Neural progenitor cell (in vitro differentiated cells): ENCODE measurements around the gene RCL1. TPM values are rescaled to one million over a fixed set of nuclear protein-coding genes. Genes with fewer than 3 reads are reported as not detected.

ENCODE experiments used
- DNase-seq: peaks from one replicate; pipeline ENCODE4 v3.0.0-alpha.2; 2016; ENCODE audit warnings: low spot score
- H2AFZ ChIP-seq: fragments of 200-600 bp; sonication (generic); replicated peaks from 2 replicates; pipeline ENCODE4 v1.6.1; 2016; ENCODE audit warnings: antibody characterized with exemption
- H3F3A ChIP-seq: fragments of 200-600 bp; sonication (generic); 2 replicates; pipeline ENCODE4 v1.6.1; 2016; ENCODE audit warnings: antibody characterized with exemption, low read depth
- H3K27ac ChIP-seq: fragments of 200-600 bp; sonication (generic); 2 replicates; pipeline ENCODE4 v1.5.1; 2016; ENCODE audit warnings: mild to moderate bottlenecking
- H3K27me3 ChIP-seq: fragments of 200-600 bp; sonication (generic); 2 replicates; pipeline ENCODE4 v1.6.1; 2016; ENCODE audit warnings: mild to moderate bottlenecking, moderate library complexity
- H3K36me3 ChIP-seq: fragments of 200-600 bp; sonication (generic); 2 replicates; pipeline ENCODE4 v1.5.1; 2016
- H3K4me1 ChIP-seq: fragments of 200-600 bp; sonication (generic); 2 replicates; pipeline ENCODE4 v1.6.1; 2016; ENCODE audit warnings: mixed run types
- H3K4me2 ChIP-seq: fragments of 200-600 bp; sonication (generic); 2 replicates; pipeline ENCODE4 v1.6.1; 2016
- H3K4me3 ChIP-seq: fragments of 200-600 bp; sonication (generic); 2 replicates; pipeline ENCODE4 v1.5.1; 2016
- H3K79me2 ChIP-seq: fragments of 200-600 bp; sonication (generic); 2 replicates; pipeline ENCODE4 v1.6.1; 2016; ENCODE audit warnings: low read depth
- H3K9ac ChIP-seq: fragments of 200-600 bp; sonication (generic); 2 replicates; pipeline ENCODE4 v1.6.1; 2016
- H3K9me3 ChIP-seq: fragments of 200-600 bp; sonication (generic); 2 replicates; pipeline ENCODE4 v1.5.1; 2016; ENCODE audit warnings: low read depth
- H4K20me1 ChIP-seq: fragments of 200-600 bp; sonication (generic); 2 replicates; pipeline ENCODE4 v1.6.1; 2016; ENCODE audit warnings: low read depth
- H3K27ac Mint-ChIP-seq: 3 replicates; pipeline ENCODE4 v1.8.0; 2021; ENCODE audit warnings: mixed read lengths
- H3K27me3 Mint-ChIP-seq: 2 replicates; pipeline ENCODE4 v1.8.0; 2022; ENCODE audit warnings: low read depth, mild to moderate bottlenecking, inconsistent platforms, moderate library complexity, mixed read lengths; ENCODE audit not compliant: insufficient read depth
- H3K36me3 Mint-ChIP-seq: 3 replicates; pipeline ENCODE4 v1.8.0; 2021; ENCODE audit warnings: mixed read lengths
- H3K4me1 Mint-ChIP-seq: 3 replicates; pipeline ENCODE4 v1.8.0; 2021; ENCODE audit warnings: mixed read lengths
- H3K4me3 Mint-ChIP-seq: 3 replicates; pipeline ENCODE4 v1.8.0; 2021; ENCODE audit warnings: mild to moderate bottlenecking, moderate library complexity, mixed read lengths
- H3K9me3 Mint-ChIP-seq: 3 replicates; pipeline ENCODE4 v1.8.0; 2020; ENCODE audit warnings: mixed read lengths
- CTCF ChIP-seq: fragments of 200-600 bp; sonication (generic); IDR thresholded peaks from 2 replicates; pipeline ENCODE4 v1.5.1; 2017; ENCODE audit warnings: antibody characterized with exemption, mild to moderate bottlenecking
- EZH2 ChIP-seq: fragments of 200-600 bp; sonication (generic); IDR thresholded peaks from 2 replicates; pipeline ENCODE4 v1.6.1; 2017; ENCODE audit warnings: antibody characterized with exemption, mild to moderate bottlenecking, moderate library complexity
- EZH2phosphoT487 ChIP-seq: fragments of 200-600 bp; sonication (generic); IDR thresholded peaks from 2 replicates; pipeline ENCODE4 v1.6.1; 2017; ENCODE audit warnings: antibody characterized with exemption
- total RNA-seq: library from RNA; depleted of rRNA; stranded (reverse); fragments of >200 nt; gene quantifications from 2 replicates; pipeline ENCODE4 v1.2.3, GENCODE V29; 2015; ENCODE audit warnings: low replicate concordance

The RCL1 gene
- total RNA-seq, 1 donor from 2014 or later, result 17.9 TPM

- peaks cover 92% of the 10 kb centered on the region for H3K79me2 ChIP-seq
- Mint-ChIP-seq H3K27ac (no peak overlapping the region), H3K4me3 (no peak overlapping the region), H3K36me3 (peaks cover 9% of the 10 kb centered on the region), H3K9me3 (peaks cover 30% of the 10 kb centered on the region), H3K4me1 (no peaks in the 10 kb centered on the region), H3K27me3 (peaks cover 2% of the 10 kb centered on the region)
- no peaks in the 10 kb centered on the region for H3F3A ChIP-seq
- H3K27me3 ChIP-seq, result no peaks in the 10 kb centered on the region
- no peak overlapping the region for H3K9ac ChIP-seq
- TF ChIP-seq CTCF (no peak), EZH2phosphoT487 (no peak), EZH2 (no peak)
- no peak overlapping the region for H3K4me2 ChIP-seq
- no peak overlapping the region for H3K27ac ChIP-seq
- no peaks in the 10 kb centered on the region for H4K20me1 ChIP-seq
- H3K4me1 ChIP-seq, result no peaks in the 10 kb centered on the region
- H2AFZ ChIP-seq, result no peak overlapping the region
- peaks cover 6% of the 10 kb centered on the region for H3K9me3 ChIP-seq
- H3K4me3 ChIP-seq, result no peak overlapping the region
- H3K36me3 ChIP-seq, result peaks cover 5% of the 10 kb centered on the region
- no peak for DNase-seq
These were observed 22.7 kb downstream of the RCL1 start for GRCh38 chr9:4815381-4815956.

GRCh38 chr9:4820168-4820567 is 27.4 kb downstream of the RCL1 start:
- H3K4me1 Mint-ChIP-seq, result no peaks in the 10 kb centered on the region

GRCh38 chr9:4821133-4821532 is 28.4 kb downstream of the RCL1 start:
- Mint-ChIP-seq H3K4me3 (no peak overlapping the region), H3K4me1 (no peaks in the 10 kb centered on the region), H3K36me3 (peaks cover 4% of the 10 kb centered on the region), H3K27me3 (peaks cover 2% of the 10 kb centered on the region), H3K9me3 (peaks cover 6% of the 10 kb centered on the region), H3K27ac (no peak overlapping the region)
- Histone ChIP-seq H3K36me3 (no peaks in the 10 kb centered on the region), H3K4me3 (no peak overlapping the region), H3K27me3 (no peaks in the 10 kb centered on the region), H3K4me1 (no peaks in the 10 kb centered on the region), H4K20me1 (no peaks in the 10 kb centered on the region), H3K27ac (no peak overlapping the region), H2AFZ (no peak overlapping the region), H3F3A (no peaks in the 10 kb centered on the region), H3K9ac (no peak overlapping the region), H3K79me2 (peaks cover 77% of the 10 kb centered on the region), H3K4me2 (no peak overlapping the region), H3K9me3 (no peaks in the 10 kb centered on the region)
- DNase-seq, result no peak
- TF ChIP-seq EZH2phosphoT487, result no peak
- TF ChIP-seq CTCF, result no peak
- TF ChIP-seq EZH2, result no peak

More at GRCh38 chr9:4820168-4820567, 27.4 kb downstream of the RCL1 start:
- H3K9me3 Mint-ChIP-seq, result peaks cover 11% of the 10 kb centered on the region
- H3K27ac ChIP-seq, result no peak overlapping the region
- DNase-seq, result no peak
- peaks cover 4% of the 10 kb centered on the region for H3K36me3 Mint-ChIP-seq
- H4K20me1 ChIP-seq, result no peaks in the 10 kb centered on the region
- H3K27me3 ChIP-seq, result no peaks in the 10 kb centered on the region
- no peaks in the 10 kb centered on the region for H3F3A ChIP-seq
- H3K9me3 ChIP-seq, result no peaks in the 10 kb centered on the region
- H3K27ac Mint-ChIP-seq, result no peak overlapping the region
- no peak overlapping the region for H3K9ac ChIP-seq
- H3K4me3 ChIP-seq, result no peak overlapping the region
- peaks cover 81% of the 10 kb centered on the region for H3K79me2 ChIP-seq
- no peak overlapping the region for H3K4me3 Mint-ChIP-seq
- no peaks in the 10 kb centered on the region for H3K4me1 ChIP-seq
- H3K36me3 ChIP-seq, result no peaks in the 10 kb centered on the region
- no peak overlapping the region for H2AFZ ChIP-seq
- H3K4me2 ChIP-seq, result no peak overlapping the region
- H3K27me3 Mint-ChIP-seq, result peaks cover 2% of the 10 kb centered on the region
- TF ChIP-seq EZH2phosphoT487 (no peak), EZH2 (no peak), CTCF (no peak)
